AG09309 (cell line): ENCODE results near the gene TEX2.
"Not testable (repeated sequence)": the region's sequence is repeated elsewhere in the genome, so short reads cannot be mapped to it uniquely, and the experiment has no call there.

ENCODE experiments used
- DNase-seq: peaks from one replicate; pipeline ENCODE4 v3.0.0-alpha.2; 2010; ENCODE audit warnings: low read depth
- H3K4me3 ChIP-seq: 2 replicates; pipeline ENCODE4 v1.5.1; 2011; ENCODE audit warnings: mild to moderate bottlenecking, low read depth, low read length, moderate library complexity; ENCODE audit not compliant: control insufficient read depth
- TF ChIP-seq, protein P1 (sequence below): IDR thresholded peaks from 2 replicates; pipeline ENCODE4 v1.5.1; 2011; ENCODE audit warnings: mild to moderate bottlenecking, low read depth, low read length, inconsistent platforms; ENCODE audit not compliant: insufficient read depth, control insufficient read depth; ENCODE audit errors: missing control alignments

TEX2 gene

DNA sequence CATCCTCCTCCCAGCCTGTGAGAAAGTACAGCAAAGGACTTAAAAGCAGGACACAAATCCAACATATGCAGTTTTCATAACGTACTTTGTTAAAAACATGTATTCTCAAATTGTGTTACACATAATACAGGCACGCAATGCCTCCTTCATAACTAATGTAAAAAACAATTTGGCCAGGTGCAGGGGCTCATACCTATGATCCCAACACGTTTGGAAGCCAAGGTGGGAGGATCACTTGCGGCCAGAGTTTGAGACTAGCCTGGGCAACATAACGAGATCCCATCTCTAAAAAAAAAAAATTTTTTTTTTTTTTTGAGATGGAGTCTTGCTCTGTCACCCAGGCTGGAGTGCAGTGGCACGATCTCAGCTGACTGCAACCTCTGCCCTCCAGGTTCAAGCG, 20.4 kb downstream of the TEX2 start:
- no peak for DNase-seq
- no peak overlapping the region for H3K4me3 ChIP-seq
- TF ChIP-seq, protein P1, sequence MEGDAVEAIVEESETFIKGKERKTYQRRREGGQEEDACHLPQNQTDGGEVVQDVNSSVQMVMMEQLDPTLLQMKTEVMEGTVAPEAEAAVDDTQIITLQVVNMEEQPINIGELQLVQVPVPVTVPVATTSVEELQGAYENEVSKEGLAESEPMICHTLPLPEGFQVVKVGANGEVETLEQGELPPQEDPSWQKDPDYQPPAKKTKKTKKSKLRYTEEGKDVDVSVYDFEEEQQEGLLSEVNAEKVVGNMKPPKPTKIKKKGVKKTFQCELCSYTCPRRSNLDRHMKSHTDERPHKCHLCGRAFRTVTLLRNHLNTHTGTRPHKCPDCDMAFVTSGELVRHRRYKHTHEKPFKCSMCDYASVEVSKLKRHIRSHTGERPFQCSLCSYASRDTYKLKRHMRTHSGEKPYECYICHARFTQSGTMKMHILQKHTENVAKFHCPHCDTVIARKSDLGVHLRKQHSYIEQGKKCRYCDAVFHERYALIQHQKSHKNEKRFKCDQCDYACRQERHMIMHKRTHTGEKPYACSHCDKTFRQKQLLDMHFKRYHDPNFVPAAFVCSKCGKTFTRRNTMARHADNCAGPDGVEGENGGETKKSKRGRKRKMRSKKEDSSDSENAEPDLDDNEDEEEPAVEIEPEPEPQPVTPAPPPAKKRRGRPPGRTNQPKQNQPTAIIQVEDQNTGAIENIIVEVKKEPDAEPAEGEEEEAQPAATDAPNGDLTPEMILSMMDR, result no peak

DNA sequence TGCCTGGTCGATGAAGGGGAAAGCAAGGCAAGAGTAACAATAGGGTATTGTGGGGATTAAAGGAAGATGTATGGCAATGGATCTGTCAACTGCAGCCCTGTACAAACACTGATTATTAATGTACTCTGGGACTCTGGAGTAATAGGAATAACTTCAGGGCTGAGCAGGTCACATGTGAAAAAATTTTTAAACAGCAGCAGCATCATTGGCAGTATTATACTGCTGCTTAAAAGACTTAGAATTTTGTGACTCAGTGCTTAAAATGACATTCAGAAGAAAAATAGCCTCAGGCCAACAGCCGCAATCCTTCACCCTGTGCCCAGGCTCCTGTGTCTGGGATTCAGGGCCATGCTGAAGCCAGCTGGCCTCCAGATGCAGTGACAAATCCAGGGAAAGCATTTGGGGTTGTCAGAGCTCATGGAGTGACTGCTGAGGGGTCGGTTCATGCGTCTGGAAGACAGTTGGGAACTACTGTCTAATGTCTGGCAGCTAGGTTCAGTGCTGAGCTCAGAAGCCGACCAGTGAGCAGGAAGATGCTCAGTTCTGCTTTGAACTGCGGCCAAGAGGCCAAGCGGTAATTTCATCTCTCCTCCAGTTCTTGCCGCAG, 22.2 kb downstream of the TEX2 start:
- DNase-seq, result peak; percentile 60
- TF ChIP-seq, protein P1, result no peak
- H3K4me3 ChIP-seq, result no peak overlapping the region

DNA sequence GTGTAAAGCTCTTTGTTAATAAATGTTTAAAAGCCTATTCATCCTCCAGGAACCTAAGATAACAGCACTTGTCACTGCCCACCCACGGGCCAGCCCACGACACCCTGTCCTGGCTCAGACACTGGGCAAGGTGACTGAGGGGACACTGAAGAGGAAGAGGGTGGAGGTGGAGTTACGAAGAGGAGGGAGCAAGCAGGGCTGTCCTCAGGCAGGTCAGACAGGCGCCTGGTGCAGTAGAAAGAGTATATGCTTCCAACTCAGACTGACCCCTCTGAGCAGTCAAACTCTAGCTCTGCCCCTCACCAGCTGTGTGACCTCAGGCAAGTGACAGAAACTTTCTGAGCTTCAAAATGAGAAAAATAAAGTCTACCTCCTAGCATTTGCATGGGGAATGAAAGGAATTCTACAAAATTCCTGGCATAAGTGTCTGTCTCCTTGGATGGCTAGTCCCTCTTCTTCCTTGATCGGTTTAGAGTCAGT, 22.8 kb downstream of the TEX2 start:
- DNase-seq, result no peak
- H3K4me3 ChIP-seq, result no peak overlapping the region
- TF ChIP-seq, protein P1, result peak; percentile 33

DNA sequence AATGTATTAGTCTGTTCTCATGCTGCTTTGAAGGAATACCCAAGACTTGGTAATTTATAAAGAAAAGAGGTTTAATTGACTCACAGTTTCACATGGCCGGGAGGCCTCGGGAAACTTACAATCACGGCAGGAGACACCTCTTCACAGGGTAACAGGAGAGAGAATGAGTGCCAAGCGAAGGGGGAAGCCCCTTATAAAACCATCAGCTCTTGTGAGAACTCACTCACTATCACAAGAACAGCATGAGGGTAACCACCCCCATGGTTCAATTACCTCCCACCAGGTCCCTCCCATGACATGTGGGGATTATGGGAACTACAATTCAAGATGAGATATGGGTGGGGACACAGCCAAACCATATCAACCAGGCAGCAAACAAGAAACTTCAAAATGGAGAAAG, 24.6 kb downstream of the TEX2 start:
- not testable (repeated sequence) for H3K4me3 ChIP-seq, DNase-seq

DNA sequence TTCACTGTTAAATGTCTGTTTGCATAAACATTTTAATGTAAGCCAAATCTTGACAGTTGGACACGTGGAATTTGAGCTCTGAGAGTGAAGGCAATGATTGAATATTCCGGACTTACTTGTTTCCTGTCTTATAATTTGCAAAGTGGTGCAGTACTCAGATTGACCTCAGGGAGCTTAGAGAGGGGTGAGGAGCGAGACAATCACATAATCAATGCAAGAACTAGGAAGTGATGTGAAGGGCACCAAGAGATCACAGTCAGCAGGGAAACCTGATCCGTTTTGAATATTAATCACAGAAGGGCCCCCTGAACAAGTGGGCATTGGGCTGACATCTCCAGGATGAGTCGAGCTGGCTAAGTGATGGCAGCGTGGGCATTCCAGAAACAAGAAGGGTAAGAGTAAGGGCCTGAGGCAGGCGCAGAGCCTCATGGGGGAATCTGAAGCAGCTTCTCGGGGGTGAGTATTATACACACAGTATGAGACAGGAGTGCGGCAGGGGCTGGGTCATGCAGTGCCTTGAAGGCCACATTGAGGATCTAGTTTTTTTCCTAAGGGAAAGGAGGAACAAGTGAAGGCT, 26.1 kb downstream of the TEX2 start:
- H3K4me3 ChIP-seq, result no peak overlapping the region
- DNase-seq, result no peak
- TF ChIP-seq, protein P1, result peak; percentile 2

DNA sequence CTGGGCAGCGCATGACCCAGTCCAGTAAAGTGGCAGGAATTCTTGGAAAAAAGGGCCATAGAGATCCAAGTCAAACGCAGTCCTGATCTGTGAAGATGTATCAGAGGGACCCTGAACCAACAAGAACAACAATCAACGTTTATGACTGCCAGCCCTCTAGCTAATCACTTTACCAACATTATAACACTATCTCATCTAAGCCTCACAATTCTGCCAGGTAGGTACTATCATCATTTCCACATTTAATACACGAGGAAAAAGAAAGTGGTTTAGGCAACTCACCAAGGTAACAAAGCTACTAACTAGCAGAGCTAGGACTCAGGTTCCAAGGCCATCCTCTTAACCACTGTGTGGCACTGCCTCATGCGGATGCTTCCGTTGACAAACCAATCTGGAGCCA, 28.1 kb downstream of the TEX2 start:
- H3K4me3 ChIP-seq, result no peak overlapping the region
- DNase-seq, result no peak
- TF ChIP-seq, protein P1, result no peak

DNA sequence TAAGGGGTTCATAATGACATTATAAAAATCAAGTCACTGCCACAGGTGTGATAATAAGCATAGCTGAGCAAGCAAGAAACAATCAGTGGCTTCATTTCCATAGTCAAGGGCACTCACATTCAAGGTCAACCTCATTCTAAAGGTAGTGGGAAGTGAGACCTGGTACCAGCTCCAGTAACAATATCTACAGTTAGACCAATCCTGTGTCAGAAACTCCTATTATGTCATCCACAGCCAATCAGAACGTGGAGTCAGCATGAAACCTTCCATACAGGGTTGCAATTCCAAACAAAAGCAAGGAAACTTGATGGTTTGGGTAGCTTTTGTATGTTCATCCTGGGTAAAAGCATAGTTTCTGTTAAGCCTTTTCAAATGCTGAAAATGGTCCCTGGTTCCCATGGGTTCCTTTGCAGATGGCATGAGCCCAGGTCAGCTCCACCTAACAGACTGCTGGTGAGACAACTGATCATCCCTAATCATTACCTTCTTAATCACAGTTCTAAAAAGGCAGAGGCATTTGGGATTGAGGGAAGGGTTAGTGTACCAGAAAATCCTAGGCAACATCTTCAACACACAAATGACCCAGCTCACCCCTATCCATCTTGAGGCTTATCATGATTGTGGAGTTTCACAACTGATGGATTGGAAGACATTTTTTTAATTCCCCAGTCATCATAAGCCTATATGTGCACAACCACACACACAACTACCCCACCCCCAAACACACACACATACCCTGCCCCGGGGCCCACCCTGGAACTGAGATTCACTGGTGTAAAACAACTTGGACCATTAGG, 30.4 kb downstream of the TEX2 start:
- TF ChIP-seq, protein P1, result no peak
- DNase-seq, result no peak

More for the DNA sequence above, 30.4 kb downstream of the TEX2 start:
- no peak overlapping the region for H3K4me3 ChIP-seq
